ENCODE measurements around the gene PRDM16.

The PRDM16 gene

GRCh38 chr1:3113047-3113740, 44.2 kb downstream of the PRDM16 start:
- no peak overlapping the region for H3K27ac ChIP-seq
- H4K20me1 ChIP-seq: no peaks in the 10 kb centered on the region
- H3K4me2 ChIP-seq: no peak overlapping the region
- H3K4me1 ChIP-seq: peaks cover 30% of the 10 kb centered on the region
- H3K9ac ChIP-seq: no peak overlapping the region
- no peak overlapping the region for H3K4me3 ChIP-seq
- peaks cover 22% of the 10 kb centered on the region for H3K27me3 ChIP-seq
- no peak for TF ChIP-seq Cebpa-rat (IDR thresholded peaks at IDR 0.05)
- H3K36me3 ChIP-seq: no peaks in the 10 kb centered on the region
- peaks cover 2% of the 10 kb centered on the region for H3K9me3 ChIP-seq

DNA sequence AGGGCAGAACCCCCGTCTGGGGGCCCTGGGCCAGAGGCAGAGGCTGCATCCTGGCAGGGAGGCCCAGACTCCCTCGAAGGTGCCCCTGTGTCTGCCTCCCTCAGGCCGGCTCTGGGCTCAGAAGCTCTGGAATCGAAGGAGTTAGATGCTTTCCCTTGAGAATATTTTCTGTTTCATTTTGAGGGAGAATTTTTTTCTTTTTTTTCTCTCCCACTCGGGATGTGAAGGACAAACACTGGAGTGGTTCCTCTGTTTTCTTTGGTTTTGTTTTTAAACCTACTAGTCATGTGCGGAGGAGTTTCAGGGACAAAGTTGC, 44.7 kb downstream of the PRDM16 start:
- Histone ChIP-seq H4K20me1 (no peaks in the 10 kb centered on the region), H3K4me1 (peaks cover 25% of the 10 kb centered on the region)
- no peak for TF ChIP-seq Cebpa-rat (IDR thresholded peaks at IDR 0.05)

GRCh38 chr1:3114131-3114744, 45.2 kb downstream of the PRDM16 start:
- Histone ChIP-seq H3K4me2 (no peak overlapping the region), H3K9me3 (no peaks in the 10 kb centered on the region), H3K36me3 (no peaks in the 10 kb centered on the region), H3K9ac (no peak overlapping the region), H3K27me3 (peaks cover 15% of the 10 kb centered on the region), H3K4me3 (no peak overlapping the region), H3K27ac (no peak overlapping the region), H4K20me1 (no peaks in the 10 kb centered on the region), H3K4me1 (peaks cover 19% of the 10 kb centered on the region)
- TF ChIP-seq Cebpa-rat (IDR thresholded peaks at IDR 0.05): no peak

More for the DNA sequence above, 44.7 kb downstream of the PRDM16 start:
- Histone ChIP-seq H3K36me3 (no peaks in the 10 kb centered on the region), H3K4me2 (no peak overlapping the region), H3K9ac (no peak overlapping the region), H3K27me3 (peaks cover 17% of the 10 kb centered on the region), H3K27ac (no peak overlapping the region), H3K9me3 (no peaks in the 10 kb centered on the region), H3K4me3 (no peak overlapping the region)

DNA sequence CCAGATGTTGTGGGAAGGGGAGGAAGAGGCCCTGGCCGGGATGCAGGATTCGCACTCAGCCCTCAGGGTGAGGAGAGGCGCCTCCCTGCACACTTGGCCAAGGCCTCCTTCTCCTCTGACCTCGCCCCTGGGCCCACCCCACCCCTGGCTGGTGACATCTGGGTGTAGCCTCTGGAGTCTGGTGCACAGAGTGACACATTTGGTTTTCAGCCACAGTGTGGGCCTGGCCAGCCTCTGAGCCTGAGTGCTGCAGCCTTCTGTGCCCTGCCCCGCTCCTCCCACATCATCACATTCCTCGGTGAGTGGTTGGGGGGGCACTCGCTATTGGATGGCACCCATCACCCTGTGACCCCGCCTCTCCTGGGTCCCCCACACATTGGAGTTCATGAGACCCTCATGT, 45.8 kb downstream of the PRDM16 start:
- Histone ChIP-seq H3K4me2 (no peak overlapping the region), H3K9ac (no peak overlapping the region), H3K4me3 (no peak overlapping the region), H3K4me1 (peaks cover 13% of the 10 kb centered on the region), H4K20me1 (no peaks in the 10 kb centered on the region), H3K9me3 (no peaks in the 10 kb centered on the region), H3K36me3 (no peaks in the 10 kb centered on the region), H3K27me3 (peaks cover 8% of the 10 kb centered on the region), H3K27ac (no peak overlapping the region)
- TF ChIP-seq Cebpa-rat (IDR thresholded peaks at IDR 0.05): no peak

DNA sequence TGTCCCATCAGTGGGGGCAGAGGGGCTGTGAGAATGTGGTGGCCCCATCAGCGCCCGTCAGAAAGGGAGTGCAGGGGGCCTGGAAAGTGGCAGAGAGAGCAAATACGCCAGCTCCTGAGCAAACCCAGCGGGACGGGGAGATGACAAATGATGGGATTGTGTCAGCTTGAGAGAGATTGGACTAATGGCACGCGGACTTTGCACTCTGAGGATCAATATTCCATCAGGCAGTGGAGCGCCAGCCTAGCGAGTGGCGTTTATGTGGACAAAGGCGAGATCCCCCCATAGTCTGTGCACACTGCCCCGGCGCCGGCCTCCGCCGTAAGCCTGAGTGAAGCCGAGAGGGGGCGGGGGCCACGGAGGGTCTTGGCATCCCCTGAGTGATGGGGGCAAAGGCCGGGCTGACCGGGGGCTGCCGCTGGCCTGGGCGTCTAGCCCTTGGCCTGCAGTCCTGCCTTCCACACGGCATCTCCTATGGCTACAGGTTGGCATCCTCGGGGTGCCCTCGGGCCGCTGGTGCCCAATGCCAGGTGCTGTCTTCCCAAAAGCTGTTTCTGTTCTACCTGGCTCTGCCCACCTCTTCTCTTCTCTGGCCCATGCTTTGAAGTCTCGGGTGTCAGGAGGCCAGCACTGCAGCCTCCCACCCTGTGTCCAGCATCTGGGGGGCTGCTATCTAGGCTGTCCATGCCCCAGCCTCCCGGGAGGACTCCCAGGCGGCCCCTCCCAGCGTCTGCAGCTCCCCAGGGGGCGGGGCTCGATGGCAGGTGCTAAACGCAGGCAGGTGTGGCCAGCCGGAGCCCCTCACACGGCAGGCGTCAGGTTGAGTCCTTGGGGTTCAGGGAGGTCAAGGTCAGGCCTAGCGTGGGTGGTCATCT, 46.5 kb downstream of the PRDM16 start:
- Histone ChIP-seq H3K36me3 (no peaks in the 10 kb centered on the region), H3K9me3 (no peaks in the 10 kb centered on the region), H3K9ac (no peak overlapping the region), H3K27me3 (peaks cover 7% of the 10 kb centered on the region), H4K20me1 (no peaks in the 10 kb centered on the region), H3K4me1 (peaks cover 6% of the 10 kb centered on the region), H3K27ac (no peak overlapping the region), H3K4me3 (no peak overlapping the region), H3K4me2 (no peak overlapping the region)
- TF ChIP-seq Cebpa-rat (IDR thresholded peaks at IDR 0.05): no peak

- Histone ChIP-seq H4K20me1 (no peaks in the 10 kb centered on the region), H3K9ac (no peak overlapping the region), H3K27ac (no peak overlapping the region), H3K9me3 (no peaks in the 10 kb centered on the region), H3K4me1 (peaks cover under 1% of the 10 kb centered on the region; the same call in 1 of the 2 replicates), H3K36me3 (no peaks in the 10 kb centered on the region), H3K27me3 (peaks cover 3% of the 10 kb centered on the region; the same call in 1 of the 2 replicates), H3K4me2 (no peak overlapping the region), H3K4me3 (no peak overlapping the region)
- no peak for TF ChIP-seq Cebpa-rat (IDR thresholded peaks at IDR 0.05)
Observed at GRCh38 chr1:3116150-3116510, 47.1 kb downstream of the PRDM16 start.

- Histone ChIP-seq H4K20me1 (no peaks in the 10 kb centered on the region), H3K4me1 (no peaks in the 10 kb centered on the region), H3K27ac (no peak overlapping the region), H3K9me3 (no peaks in the 10 kb centered on the region), H3K27me3 (peaks cover 3% of the 10 kb centered on the region; the same call in 1 of the 2 replicates), H3K9ac (no peak overlapping the region), H3K36me3 (no peaks in the 10 kb centered on the region), H3K4me2 (no peak overlapping the region), H3K4me3 (no peak overlapping the region)
- TF ChIP-seq Cebpa-rat (IDR thresholded peaks at IDR 0.05): no peak
Observed at GRCh38 chr1:3116560-3116959, 47.6 kb downstream of the PRDM16 start.

DNA sequence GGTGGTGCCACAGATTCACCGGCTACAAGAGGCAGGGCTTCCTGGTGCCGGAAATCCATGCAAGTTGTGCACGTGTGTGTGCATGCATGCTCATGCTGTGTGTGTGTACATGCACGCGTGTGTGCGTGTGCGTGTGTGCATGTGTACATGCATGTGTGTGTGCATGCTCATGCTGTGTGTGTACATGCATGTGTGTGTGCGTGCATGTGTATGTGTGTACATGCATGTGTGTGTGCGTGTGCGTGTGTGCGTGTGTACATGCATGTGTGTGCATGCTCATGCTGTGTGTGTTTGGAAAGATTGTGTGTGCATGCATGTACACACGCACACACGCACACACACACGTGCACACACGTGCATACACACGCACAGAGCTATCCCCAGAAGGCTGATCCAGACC, 48.9 kb downstream of the PRDM16 start:
- no peaks in the 10 kb centered on the region for H3K4me1 ChIP-seq
- no peak overlapping the region for H3K27ac ChIP-seq
- H3K4me3 ChIP-seq: no peak overlapping the region
- no peak for TF ChIP-seq Cebpa-rat (IDR thresholded peaks at IDR 0.05)
- H3K36me3 ChIP-seq: no peaks in the 10 kb centered on the region
- H3K9ac ChIP-seq: no peak overlapping the region
- H3K27me3 ChIP-seq: no peaks in the 10 kb centered on the region
- H3K4me2 ChIP-seq: no peak overlapping the region
- H3K9me3 ChIP-seq: no peaks in the 10 kb centered on the region
- H4K20me1 ChIP-seq: no peaks in the 10 kb centered on the region

DNA sequence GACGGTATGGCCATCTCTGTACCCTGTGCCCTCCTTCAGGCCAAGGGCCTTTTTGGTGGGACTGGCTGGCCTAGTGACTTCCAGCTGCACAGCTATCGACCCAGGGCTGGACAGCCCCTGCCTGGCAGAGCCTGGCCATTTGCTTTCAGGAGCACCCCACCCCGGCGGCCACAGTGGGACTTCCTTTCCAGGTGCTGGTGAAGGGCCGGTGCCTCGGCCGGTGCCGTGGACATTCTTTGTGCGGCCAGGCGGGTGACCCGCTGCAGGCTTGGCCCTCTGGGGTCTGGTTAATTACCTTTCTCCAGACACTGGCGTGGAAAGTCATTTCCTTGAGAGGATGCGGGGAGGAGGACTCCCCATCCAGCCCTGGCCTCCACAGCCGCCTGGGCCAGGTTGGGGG, 50.1 kb downstream of the PRDM16 start:
- Histone ChIP-seq H3K36me3 (no peaks in the 10 kb centered on the region), H3K27ac (no peak overlapping the region), H3K27me3 (0 out of 2 replicates have a peak, but pooled peaks cover 4% of the 10 kb centered on the region), H3K9me3 (no peaks in the 10 kb centered on the region), H3K4me2 (no peak overlapping the region), H3K4me3 (no peak overlapping the region), H3K9ac (no peak overlapping the region), H4K20me1 (no peaks in the 10 kb centered on the region), H3K4me1 (no peaks in the 10 kb centered on the region)
- no peak for TF ChIP-seq Cebpa-rat (IDR thresholded peaks at IDR 0.05)

DNA sequence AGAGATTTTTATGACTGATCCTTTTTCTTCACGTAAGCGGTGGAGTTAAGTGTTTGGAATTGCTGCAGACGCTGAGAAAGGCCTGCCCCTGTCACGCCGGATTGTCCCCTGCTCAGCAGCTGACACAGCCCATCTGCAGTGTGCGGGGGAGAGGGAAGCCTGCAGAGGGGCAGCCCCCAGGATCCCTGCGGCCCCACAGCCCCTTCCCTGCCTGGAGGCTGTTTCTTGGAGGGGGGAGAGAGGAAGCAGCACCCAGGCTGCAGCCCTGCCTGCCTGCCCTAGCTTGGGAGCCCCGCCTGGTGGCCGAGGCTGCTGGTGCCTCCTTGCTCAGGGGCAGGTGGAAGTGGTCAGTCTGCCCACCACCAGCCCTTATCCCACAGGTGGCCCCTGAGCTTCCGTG, 50.7 kb downstream of the PRDM16 start:
- no peak overlapping the region for H3K9ac ChIP-seq
- 0 out of 2 replicates have a peak, but pooled peaks cover 4% of the 10 kb centered on the region for H3K27me3 ChIP-seq
- H3K9me3 ChIP-seq: no peaks in the 10 kb centered on the region
- no peaks in the 10 kb centered on the region for H4K20me1 ChIP-seq
- no peak for TF ChIP-seq Cebpa-rat (IDR thresholded peaks at IDR 0.05)
- no peaks in the 10 kb centered on the region for H3K36me3 ChIP-seq
- H3K4me1 ChIP-seq: no peaks in the 10 kb centered on the region
- no peak overlapping the region for H3K4me3 ChIP-seq
- H3K27ac ChIP-seq: no peak overlapping the region
- no peak overlapping the region for H3K4me2 ChIP-seq

Measured in BLaER1 (cell line).